HG03095 (cell line): ENCODE measurements around the gene EPB41L5.
"Not testable (repeated sequence)": the region's sequence is repeated elsewhere in the genome, so short reads cannot be mapped to it uniquely, and the experiment has no call there.

ENCODE experiments used
- ATAC-seq: cut with Tn5 transposase; IDR thresholded peaks from one replicate; pipeline ENCODE4 v1.9.1; 2021; ENCODE audit warnings: moderate library complexity; ENCODE audit not compliant: unreplicated experiment

EPB41L5 gene

GRCh38 chr2:120012771-120013596 is at the start of gene EPB41L5:
TSS of gene EPB41L5 (plus strand) at chr2:120013077. CDS start at chr2:120019085, 6,008 bp downstream.
- ATAC-seq = peak; percentile 95

DNA sequence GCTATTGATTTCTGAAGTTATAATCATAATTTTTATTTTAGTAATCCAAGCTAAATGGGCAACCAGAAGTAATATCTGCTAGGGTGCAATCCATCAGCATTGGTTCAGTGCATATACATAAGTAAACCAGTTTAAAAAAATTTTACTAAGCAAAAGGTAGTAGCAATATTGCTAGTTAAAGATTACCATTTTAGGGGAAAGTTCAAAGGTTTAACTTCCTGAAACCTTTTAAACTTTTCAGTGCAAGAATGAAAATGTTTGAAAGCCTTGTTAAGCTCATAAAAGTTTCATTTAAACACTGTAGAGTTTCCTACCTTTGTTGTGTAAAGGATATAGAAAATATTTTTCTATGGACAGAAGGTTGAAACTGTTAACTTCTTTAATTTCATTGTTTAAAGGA is 31.0 kb upstream of the EPB41L5 start:
- ATAC-seq = no peak

GRCh38 chr2:119982506-119982905 is 30.4 kb upstream of the EPB41L5 start:
- ATAC-seq = no peak

- no peak for ATAC-seq
Measured at GRCh38 chr2:119983108-119983507, 29.8 kb upstream of the EPB41L5 start.

DNA sequence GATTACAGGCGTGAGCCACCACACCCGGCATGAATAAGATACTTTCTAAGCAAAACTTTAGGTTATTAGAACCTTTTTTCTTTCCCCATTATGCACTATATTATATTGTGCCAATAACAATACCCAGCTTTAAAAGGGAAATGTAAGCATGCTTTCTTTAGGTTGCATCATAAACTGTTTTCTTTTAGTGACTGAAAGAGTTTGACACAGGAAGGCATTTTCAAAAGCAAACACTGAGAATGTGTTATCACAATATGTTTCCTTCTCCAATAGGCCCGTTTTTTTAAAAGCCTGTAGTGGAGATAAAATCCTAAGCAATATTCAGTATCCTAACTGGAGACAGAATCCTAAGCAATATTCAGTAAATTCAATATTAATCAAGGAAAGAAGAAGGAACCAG is 16.7 kb upstream of the EPB41L5 start:
- no peak for ATAC-seq

- ATAC-seq = not testable (repeated sequence)
Measured at GRCh38 chr2:119996896-119997891, 15.7 kb upstream of the EPB41L5 start.

- no peak for ATAC-seq
Measured at GRCh38 chr2:120001471-120001870, 11.4 kb upstream of the EPB41L5 start.

DNA sequence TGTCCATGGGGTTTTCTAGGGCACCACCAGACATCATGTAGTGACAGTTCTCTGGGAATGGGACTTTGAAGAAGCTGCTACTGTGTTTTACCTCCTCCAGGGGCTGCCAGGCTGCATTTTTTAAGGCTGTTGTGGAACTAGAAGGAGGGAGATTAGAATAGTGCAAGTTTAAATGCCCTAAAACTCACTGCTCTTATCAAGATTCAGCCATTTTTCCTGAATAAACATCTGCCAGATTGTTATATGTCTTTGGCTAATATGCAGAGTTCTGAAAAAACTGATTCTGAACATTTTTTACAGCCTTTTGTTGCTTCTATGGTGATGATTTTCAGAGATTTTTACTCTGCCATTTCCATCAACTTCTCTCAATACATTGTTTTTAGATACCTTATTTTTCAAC is 8.6 kb upstream of the EPB41L5 start:
- no peak for ATAC-seq

DNA sequence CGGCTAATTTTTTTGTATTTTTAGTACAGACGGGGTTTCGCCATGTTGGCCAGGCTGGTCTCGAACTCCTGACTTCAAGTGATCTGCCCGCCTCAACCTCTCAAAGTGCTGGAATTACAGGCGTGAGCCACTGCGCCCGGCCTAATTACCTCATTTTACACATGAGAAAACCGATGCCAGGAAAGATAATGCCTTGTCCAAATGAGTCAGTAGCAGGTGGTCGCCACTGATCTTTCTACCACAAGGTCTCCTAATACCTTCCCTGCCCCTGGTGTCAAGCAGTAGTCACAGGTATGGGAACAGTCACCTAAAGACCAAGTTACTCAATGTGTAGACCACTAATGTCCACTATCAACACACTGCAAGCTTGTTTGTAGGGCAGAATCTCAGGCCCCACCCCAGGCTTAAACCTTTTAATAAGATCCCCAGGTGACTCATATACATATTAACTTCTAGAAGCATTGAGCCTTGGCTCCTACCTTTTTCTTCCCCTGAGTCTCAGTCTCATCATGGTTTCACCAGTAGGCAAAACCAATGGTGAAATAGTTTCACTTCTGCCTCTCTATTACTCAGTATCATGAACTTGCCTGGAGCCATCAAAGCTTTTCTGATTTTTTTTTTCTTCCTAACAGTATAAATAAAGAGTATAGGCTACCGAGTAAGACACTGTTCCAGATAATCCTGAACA is 6.9 kb upstream of the EPB41L5 start:
- ATAC-seq = peak; percentile 89

GRCh38 chr2:120007851-120008250 is 5.0 kb upstream of the EPB41L5 start:
- no peak for ATAC-seq

DNA sequence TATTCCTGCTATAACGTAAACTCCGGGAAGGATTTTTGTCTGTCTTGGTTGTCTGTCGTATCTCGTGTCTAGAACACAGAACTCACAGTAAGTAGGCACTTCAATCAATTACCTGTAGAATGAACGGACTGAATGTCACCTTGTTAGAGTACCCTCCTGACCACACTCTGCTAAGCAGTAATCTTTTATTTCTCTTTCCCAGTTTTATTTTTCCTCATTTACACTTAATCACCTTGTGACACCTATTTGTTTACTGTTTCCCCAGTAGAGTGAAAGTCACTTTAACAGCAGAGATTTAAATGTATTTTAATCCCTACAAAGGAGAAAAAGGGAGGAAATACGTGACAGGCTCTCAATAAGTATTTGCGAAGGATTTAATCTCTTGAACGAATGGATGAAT is 514 bp upstream of the EPB41L5 start:
- no peak for ATAC-seq

- ATAC-seq = no peak
Measured at GRCh38 chr2:120013597-120014223, 833 bp downstream of the EPB41L5 start.

DNA sequence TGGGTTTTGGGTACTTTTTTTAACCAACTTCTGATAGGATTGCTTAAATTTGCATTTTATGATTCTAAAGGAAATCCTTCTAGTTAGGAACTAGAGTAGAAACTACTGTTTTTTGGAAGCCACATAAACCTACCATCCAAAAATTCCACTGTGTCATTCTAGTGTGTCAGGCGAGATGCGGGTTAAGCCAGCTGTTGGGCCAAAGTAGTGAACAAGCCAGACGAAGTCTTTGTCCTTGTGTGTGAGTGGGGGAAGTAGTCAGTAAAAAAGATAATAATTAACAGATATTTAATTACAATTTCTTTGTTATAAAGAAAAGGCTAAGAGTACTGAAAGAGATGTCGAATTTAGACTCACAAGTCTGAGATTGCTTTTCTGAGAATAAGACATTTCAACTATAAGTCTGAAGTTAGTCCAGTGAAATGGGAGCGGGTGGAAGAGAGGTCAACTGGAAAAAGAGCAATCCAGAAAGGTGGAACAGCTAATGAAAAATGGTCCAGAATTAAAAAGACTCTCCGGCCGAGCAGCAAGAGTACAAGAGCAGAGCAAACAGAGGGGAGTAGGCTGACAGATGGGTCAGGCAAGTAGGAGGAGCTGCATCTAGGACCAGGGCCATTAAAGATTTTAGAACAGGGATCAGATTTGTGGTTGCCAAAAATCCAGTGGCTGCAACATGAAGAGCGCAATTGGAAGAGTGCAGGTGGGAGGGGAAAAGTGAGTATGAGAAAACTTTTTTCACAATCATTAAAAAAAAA is 1.5 kb downstream of the EPB41L5 start:
- ATAC-seq = no peak

GRCh38 chr2:120016800-120017199 is 3.9 kb downstream of the EPB41L5 start:
- ATAC-seq = no peak

GRCh38 chr2:120017201-120017600 is 4.3 kb downstream of the EPB41L5 start:
- no peak for ATAC-seq

DNA sequence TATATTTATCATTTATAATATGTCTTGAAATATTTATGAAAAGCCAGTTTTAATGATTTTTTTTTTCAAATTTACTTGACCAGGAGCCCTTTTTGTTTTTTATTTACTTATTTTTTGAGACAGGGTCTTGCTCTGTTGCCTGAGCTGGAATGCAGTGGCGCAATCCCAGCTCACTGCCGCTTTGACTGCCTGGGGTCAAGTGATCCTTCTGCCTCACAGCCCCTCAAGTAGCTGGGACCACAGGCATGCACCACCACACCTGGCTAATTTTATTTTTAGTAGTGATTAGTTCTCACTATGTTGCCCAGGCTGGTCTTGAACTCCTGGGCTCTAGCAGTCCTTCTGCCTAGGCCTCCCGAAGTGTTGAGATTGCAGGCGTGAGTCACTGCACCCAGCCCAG is 5.7 kb downstream of the EPB41L5 start:
- ATAC-seq = no peak

DNA sequence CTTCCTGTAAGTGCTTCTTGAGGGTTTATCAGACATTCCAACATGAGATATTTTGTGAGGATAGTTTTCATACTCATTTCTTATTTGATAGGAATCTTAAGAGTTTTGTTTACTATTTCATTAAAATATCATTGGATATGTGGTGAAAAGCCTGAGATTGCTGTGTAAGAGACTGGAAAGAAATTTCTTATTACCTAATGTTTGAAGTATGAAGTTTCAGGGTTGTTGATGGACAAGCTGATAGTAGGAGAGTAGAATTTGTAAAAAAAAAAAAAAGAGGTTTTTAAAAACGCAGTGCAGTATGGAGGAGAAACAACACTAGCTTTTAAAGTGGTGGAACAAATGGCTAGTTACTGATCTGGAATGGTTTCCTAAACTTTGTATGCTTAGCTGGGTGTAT is 7.7 kb downstream of the EPB41L5 start:
- no peak for ATAC-seq

GRCh38 chr2:120022505-120022904 is 9.6 kb downstream of the EPB41L5 start:
- not testable (repeated sequence) for ATAC-seq

GRCh38 chr2:120026890-120027289 is 14.0 kb downstream of the EPB41L5 start:
- ATAC-seq = no peak

DNA sequence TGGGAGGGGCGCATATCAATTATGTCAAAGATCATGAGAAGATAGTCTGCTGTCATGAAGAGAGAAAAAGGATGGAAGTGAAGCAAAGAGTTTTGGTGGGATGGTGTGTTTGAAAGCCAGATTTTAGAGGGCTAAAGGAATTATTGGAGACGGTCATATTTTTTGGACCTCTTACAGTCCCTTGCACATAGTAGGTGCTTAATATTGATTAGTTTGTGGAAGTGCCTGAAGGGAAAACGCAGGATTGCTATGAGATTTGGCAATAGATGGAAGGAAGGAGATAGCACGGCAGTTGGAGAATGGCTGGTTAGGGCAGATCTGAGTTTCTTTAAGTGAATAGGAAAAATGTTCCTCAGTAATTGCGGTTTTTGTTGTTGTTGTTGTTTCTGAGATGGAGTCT is 15.9 kb downstream of the EPB41L5 start:
- no peak for ATAC-seq
